ENCODE measurements around the gene SLC47A1. TPM values are rescaled to one million over a fixed set of nuclear protein-coding genes. Genes with fewer than 3 reads are reported as not detected.

SLC47A1 gene
- total and polyA plus RNA-seq, 4 donors: 34.8 to 69.2 (median 37.2) TPM

- TF ChIP-seq HNF4A (conservative IDR thresholded peaks at IDR 0.05): no peak
- TF ChIP-seq HNF4G (IDR thresholded peaks at IDR 0.05): no peak
- TF ChIP-seq ATF3 (IDR thresholded peaks at IDR 0.05): no peak
- TF ChIP-seq TAF1 (conservative IDR thresholded peaks at IDR 0.05): no peak
- no peak overlapping the region for H3K27ac ChIP-seq (ENCODE audit: low read depth in 1 of 2, low read length in 2 of 2)
- no peaks in the 10 kb centered on the region for H3K4me1 ChIP-seq (ENCODE audit: control insufficient read depth in 4 of 4, insufficient read depth in 4 of 4, low read length in 3 of 4)
- H3K4me3 ChIP-seq (ENCODE audit: low read depth in 1 of 3, low read length in 3 of 3): no peak overlapping the region
- WGBS: 85% methylated on average over 5 of the region's 5 CpGs
- H3K9me3 ChIP-seq (ENCODE audit: control insufficient read depth in 4 of 4, low read length in 3 of 4): no peaks in the 10 kb centered on the region
- no peaks in the 10 kb centered on the region for H3K36me3 ChIP-seq (ENCODE audit: control insufficient read depth in 4 of 4, insufficient read depth in 3 of 4, low read depth in 1 of 4, low read length in 3 of 4)
- H3K27me3 ChIP-seq (ENCODE audit: control insufficient read depth in 4 of 4, insufficient read depth in 4 of 4, low read length in 3 of 4): no peaks in the 10 kb centered on the region
- no peak overlapping the region for H3K9ac ChIP-seq (ENCODE audit: low read depth in 1 of 2, low read length in 2 of 2)
- DNase-seq (ENCODE audit: low spot score): no peak
Observed at GRCh38 chr17:19596869-19597268, 63.2 kb downstream of the SLC47A1 start.

GRCh38 chr17:19610311-19610710 is 76.7 kb downstream of the SLC47A1 start:
- H3K27ac ChIP-seq (ENCODE audit: low read depth in 1 of 2, low read length in 2 of 2): no peak overlapping the region

GRCh38 chr17:19610879-19611278 is 77.2 kb downstream of the SLC47A1 start:
- no peaks in the 10 kb centered on the region for H3K4me1 ChIP-seq (ENCODE audit: control insufficient read depth in 4 of 4, insufficient read depth in 4 of 4, low read length in 3 of 4)
- no peak overlapping the region for H3K9ac ChIP-seq (ENCODE audit: low read depth in 1 of 2, low read length in 2 of 2)
- no peak overlapping the region for H3K4me3 ChIP-seq (ENCODE audit: low read depth in 1 of 3, low read length in 3 of 3)
- 85% methylated on average over 5 of the region's 5 CpGs for WGBS
- no peaks in the 10 kb centered on the region for H3K27me3 ChIP-seq (ENCODE audit: control insufficient read depth in 4 of 4, insufficient read depth in 4 of 4, low read length in 3 of 4)
- no peak for TF ChIP-seq SP1 (IDR thresholded peaks at IDR 0.05)
- TF ChIP-seq TAF1 (conservative IDR thresholded peaks at IDR 0.05): no peak
- no peak for TF ChIP-seq ZBTB33 (IDR thresholded peaks at IDR 0.05)
- no peak for TF ChIP-seq MAX (IDR thresholded peaks at IDR 0.05)
- no peak for TF ChIP-seq NR2F2 (IDR thresholded peaks at IDR 0.05)
- TF ChIP-seq HNF4A (conservative IDR thresholded peaks at IDR 0.05): no peak
- no peak for TF ChIP-seq GABPA (IDR thresholded peaks at IDR 0.05 in 1 of 2, conservative IDR thresholded peaks at IDR 0.05 in 1 of 2)
- no peak for TF ChIP-seq YY1 (IDR thresholded peaks at IDR 0.05)
- TF ChIP-seq EGR1 (IDR thresholded peaks at IDR 0.05; ENCODE audit: low read depth in 2 of 2): no peak
- TF ChIP-seq FOXA1 (IDR thresholded peaks at IDR 0.05): no peak
- TF ChIP-seq REST (IDR thresholded peaks at IDR 0.05): no peak
- no peaks in the 10 kb centered on the region for H3K9me3 ChIP-seq (ENCODE audit: control insufficient read depth in 4 of 4, low read length in 3 of 4)
- no peak for DNase-seq (ENCODE audit: low spot score)
- no peak overlapping the region for H3K27ac ChIP-seq (ENCODE audit: low read depth in 1 of 2, low read length in 2 of 2)
- peaks cover 0 to 5% (median 1%) of the 10 kb centered on the region in 4 donors for H3K36me3 ChIP-seq (ENCODE audit: control insufficient read depth in 4 of 4, insufficient read depth in 3 of 4, low read depth in 1 of 4, low read length in 3 of 4)

More at GRCh38 chr17:19610311-19610710, 76.7 kb downstream of the SLC47A1 start:
- no peak for DNase-seq (ENCODE audit: low spot score)
- Histone ChIP-seq H3K9me3 (ENCODE audit: control insufficient read depth in 4 of 4, low read length in 3 of 4) (no peaks in the 10 kb centered on the region), H3K36me3 (ENCODE audit: control insufficient read depth in 4 of 4, insufficient read depth in 3 of 4, low read depth in 1 of 4, low read length in 3 of 4) (peaks cover 0 to 4% (median 1%) of the 10 kb centered on the region in 4 donors), H3K4me3 (ENCODE audit: low read depth in 1 of 3, low read length in 3 of 3) (no peak overlapping the region), H3K9ac (ENCODE audit: low read depth in 1 of 2, low read length in 2 of 2) (no peak overlapping the region), H3K27me3 (ENCODE audit: control insufficient read depth in 4 of 4, insufficient read depth in 4 of 4, low read length in 3 of 4) (no peaks in the 10 kb centered on the region), H3K4me1 (ENCODE audit: control insufficient read depth in 4 of 4, insufficient read depth in 4 of 4, low read length in 3 of 4) (no peaks in the 10 kb centered on the region)
- WGBS: 61% methylated on average over 2 of the region's 2 CpGs
- TF ChIP-seq GABPA (IDR thresholded peaks at IDR 0.05 in 1 of 2, conservative IDR thresholded peaks at IDR 0.05 in 1 of 2) (no peak), FOXA1 (IDR thresholded peaks at IDR 0.05) (no peak), ATF3 (IDR thresholded peaks at IDR 0.05) (no peak), SP1 (IDR thresholded peaks at IDR 0.05) (no peak), HNF4A (conservative IDR thresholded peaks at IDR 0.05) (no peak), MAX (IDR thresholded peaks at IDR 0.05) (no peak), RAD21 (IDR thresholded peaks at IDR 0.05) (no peak), JUND (IDR thresholded peaks at IDR 0.05) (no peak), NR2F2 (IDR thresholded peaks at IDR 0.05) (no peak), YY1 (IDR thresholded peaks at IDR 0.05) (no peak), RXRA (IDR thresholded peaks at IDR 0.05) (no peak), HNF4G (IDR thresholded peaks at IDR 0.05) (no peak)
